ENCODE results near the gene CCDC88C.

CCDC88C gene

GRCh38 chr14:91397965-91398591 lies 19.5 kb downstream of the CCDC88C start:
- DNase-seq: no peak

GRCh38 chr14:91396959-91397815 lies 20.4 kb downstream of the CCDC88C start:
- peak; percentile 66 to 72 for DNase-seq

GRCh38 chr14:91396013-91396660 lies 21.5 kb downstream of the CCDC88C start:
- no peak for DNase-seq

DNA sequence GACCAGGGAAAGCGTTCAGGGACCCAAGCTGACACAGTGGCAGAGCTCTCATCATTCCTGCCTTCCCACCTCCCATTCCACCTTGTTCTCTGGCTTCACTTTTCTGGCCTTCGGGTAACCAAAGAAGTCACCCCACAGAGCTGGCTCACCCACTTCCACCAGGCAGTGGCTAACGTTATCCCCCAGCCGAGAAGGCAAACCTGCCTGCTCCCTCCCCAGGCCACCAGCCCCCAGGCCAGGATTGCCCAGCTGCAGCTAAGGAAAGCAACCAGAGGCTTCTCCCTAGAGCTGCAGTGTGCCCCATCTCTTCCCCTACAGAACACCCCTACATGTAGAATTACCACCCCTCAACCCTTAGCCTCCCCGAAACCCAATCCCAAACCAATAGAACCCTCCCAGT lies 22.2 kb downstream of the CCDC88C start:
- no peak for DNase-seq

DNA sequence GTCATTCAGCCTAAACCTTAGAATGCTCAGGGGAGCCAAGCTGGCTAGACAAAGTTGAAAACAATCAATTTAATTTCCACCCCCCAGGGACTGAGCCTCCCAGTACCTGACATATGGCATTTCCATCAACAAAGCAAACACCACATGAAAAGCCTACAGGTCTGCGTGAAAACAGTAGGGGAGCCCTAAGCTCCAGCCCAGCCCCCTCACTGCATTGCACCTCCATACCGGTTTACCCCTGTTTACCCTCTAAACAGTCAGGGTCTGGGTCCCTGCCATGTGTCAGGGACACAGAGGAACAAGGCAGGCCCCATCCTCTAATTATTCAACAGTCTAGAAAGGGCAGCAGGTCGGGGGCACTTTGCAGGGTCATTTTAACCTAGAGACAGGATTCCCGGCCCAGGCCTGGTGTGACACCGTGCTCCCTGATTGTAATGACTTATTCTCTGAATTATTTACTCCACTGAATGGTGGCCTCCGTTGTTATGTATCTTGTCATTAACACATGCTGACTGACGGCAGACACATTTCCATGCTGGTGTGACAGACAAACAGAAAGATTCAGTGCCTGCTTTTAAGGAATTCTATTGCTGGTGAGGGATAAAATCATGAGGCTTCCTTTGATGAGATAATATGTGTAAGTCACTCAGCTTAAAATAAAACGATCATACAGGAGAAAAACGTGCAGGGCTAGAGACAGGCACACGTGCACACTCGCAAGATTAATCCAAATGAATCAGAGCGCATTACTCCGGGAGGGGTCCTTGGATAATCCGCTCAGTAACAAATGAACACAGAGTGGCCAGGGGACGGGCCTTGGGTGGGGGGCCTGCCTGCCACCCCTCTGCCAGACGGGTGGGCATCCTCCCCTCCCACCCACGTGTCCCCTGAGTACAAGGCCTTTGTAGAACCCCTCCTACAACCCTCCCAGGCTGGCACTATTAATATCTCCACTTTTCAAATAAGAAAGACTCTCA lies 23.2 kb downstream of the CCDC88C start:
- DNase-seq: no peak

- DNase-seq: no peak
Measured at GRCh38 chr14:91392623-91393303, 24.9 kb downstream of the CCDC88C start.

- no peak for DNase-seq
Measured at GRCh38 chr14:91390165-91390778, 27.3 kb downstream of the CCDC88C start.

GRCh38 chr14:91389150-91389549 lies 28.5 kb downstream of the CCDC88C start:
- no peak for DNase-seq

DNA sequence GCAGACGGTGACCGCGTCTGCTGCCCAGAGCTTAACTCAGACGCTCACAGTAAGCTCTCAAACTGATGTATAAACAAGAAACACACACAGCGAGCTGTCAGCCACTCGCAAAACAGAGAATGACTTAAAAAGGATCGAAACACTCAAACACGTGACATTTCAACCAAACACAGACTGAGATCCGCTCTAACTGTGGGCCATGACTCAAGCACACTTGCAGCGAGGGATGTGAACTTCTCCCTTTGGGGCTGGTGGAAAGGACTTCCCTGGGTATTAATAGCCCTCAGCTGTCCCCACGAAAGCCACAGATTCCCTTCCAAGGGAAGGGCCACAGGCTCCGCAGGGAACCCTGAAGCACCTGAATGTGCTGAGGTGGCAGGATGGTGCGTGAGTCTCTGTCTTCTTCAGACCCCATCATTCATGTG lies 29.1 kb downstream of the CCDC88C start:
- DNase-seq: peak; percentile 45 to 59

- no peak for DNase-seq
Measured at GRCh38 chr14:91387951-91388381, 29.7 kb downstream of the CCDC88C start.

- no peak for DNase-seq
Measured at GRCh38 chr14:91387169-91387835, 30.3 kb downstream of the CCDC88C start.

- no peak for DNase-seq
Measured at GRCh38 chr14:91385697-91386096, 31.9 kb downstream of the CCDC88C start.

GRCh38 chr14:91385224-91385623 lies 32.4 kb downstream of the CCDC88C start:
- DNase-seq: no peak

DNA sequence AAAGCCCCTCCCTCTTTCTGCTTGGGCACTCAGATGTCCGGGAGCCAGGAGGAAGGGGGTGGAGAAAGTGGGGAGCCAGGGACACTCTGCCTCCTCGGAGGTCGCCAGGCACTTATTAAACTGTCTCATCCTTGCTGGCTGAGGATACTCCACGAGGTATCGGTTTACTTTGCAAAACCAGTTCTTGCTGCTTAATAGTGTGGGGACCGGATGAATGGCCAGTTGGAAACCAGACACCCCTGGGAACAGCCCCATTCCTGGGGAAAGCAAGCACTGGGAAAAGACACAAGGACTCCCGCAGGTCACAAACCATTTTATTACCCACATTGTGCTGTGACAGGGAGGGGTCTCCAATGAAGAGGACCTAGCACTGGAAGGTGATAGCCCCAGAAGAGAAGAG lies 34.2 kb downstream of the CCDC88C start:
- DNase-seq: no peak

- DNase-seq: no peak
Measured at GRCh38 chr14:91381801-91382670, 35.6 kb downstream of the CCDC88C start.

- no peak for DNase-seq
Measured at GRCh38 chr14:91380610-91381371, 36.8 kb downstream of the CCDC88C start.

GRCh38 chr14:91380123-91380522 lies 37.5 kb downstream of the CCDC88C start:
- no peak for DNase-seq

- no peak for DNase-seq
Measured at GRCh38 chr14:91379579-91379932, 38.1 kb downstream of the CCDC88C start.

GRCh38 chr14:91378930-91379578 lies 38.6 kb downstream of the CCDC88C start:
- no peak for DNase-seq
